ENCODE data around the gene C2orf66.

The C2orf66 gene

DNA sequence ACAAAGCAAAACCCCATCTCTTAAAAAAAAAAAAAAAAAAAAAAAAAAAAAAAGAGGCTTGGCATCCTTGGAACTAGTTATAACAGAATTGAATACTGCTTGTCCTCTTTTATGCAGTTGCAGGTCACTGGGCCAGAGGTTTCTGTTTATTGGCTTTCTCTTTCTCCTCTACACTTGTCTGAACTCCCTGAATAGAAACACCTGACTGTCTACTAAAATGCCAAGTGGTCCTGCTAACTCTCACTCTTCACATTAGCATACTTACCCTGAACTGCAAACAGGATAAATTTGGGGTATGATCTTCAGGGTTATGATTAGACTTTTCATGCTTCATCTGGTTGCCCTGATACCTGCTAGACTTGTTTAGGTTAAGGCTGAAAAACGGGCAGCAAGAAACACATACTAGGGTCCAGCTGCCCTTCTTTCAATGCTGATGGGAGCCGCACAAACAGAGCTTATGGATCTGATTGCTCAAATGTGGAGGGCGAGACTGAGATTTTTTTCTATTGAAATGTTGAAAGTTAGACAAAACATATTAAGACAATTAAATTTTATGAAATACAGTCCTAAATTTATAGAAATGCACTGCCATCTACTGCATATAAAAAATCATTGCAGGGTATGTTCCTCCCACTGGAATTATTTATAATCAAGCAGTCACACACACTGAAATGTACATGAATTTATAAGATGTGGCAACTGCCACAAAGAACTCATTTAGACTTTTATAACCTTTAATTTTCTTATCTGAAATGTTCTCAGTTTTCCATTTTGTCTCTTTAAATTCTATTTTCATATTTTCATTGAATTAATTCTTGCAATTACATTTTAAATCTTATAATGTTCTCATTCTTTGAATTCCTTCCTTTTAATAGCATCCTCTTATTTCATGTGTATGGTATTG, 50.4 kb downstream of the C2orf66 start:
- peak; percentile 29 for DNase-seq
